ENCODE measurements around the gene PRRT4. TPM values are rescaled to one million over a fixed set of nuclear protein-coding genes. Genes with fewer than 3 reads are reported as not detected.
A peak's percentile ranks its signal among the peaks of the same experiment; 100 is the strongest.

PRRT4 gene
- total and polyA plus RNA-seq, 2 of the 13 experiments (the other 11 are each of a cell fraction or from before 2014, with no cell fraction given) = not detected

- TF ChIP-seq DMAP1 (CRISPR knock-in tag; IDR thresholded peaks at IDR 0.05) (no peak), ZNF616 (CRISPR knock-in tag; IDR thresholded peaks at IDR 0.05; ENCODE audit: low read depth) (no peak)
Measured at GRCh38 chr7:128392446-128393327, 31.2 kb upstream of the PRRT4 start (continued).

GRCh38 chr7:128391805-128392204 lies 30.3 kb upstream of the PRRT4 start:
- 100% methylated on average over 2 of the region's 7 CpGs for WGBS (ENCODE audit: low lambda C conversion rate)
- FAIRE-seq (no peak), DNase-seq (ENCODE audit: low spot score) (no peak), ATAC-seq (no peak)
- ChIA-PET POLR2A (interaction anchor here (0.7 to 1.0 kb wide), 2 partner anchors 42 to 48 kb away, joined by 3 to 4 read pairs; partner anchors contain the start of gene RBM28), CTCF (ENCODE audit: low intra/inter-chr PET ratio, low total read pairs) (no interaction called here)
- Histone ChIP-seq H4K20me1 (ENCODE audit: insufficient read depth, low read length) (no peaks in the 10 kb centered on the region), H3K27me3 (ENCODE audit: control insufficient read depth in 1 of 2, insufficient read depth in 2 of 2, low read length in 2 of 2) (0 out of 5 replicates have a peak, but pooled peaks cover 1 to 5% of the 10 kb centered on the region in 2 experiments), H2AFZ (ENCODE audit: low read length) (no peak overlapping the region), H3K36me3 (replicated peaks in 1 of 2; ENCODE audit: control insufficient read depth in 1 of 2, insufficient read depth in 2 of 2, low read length in 2 of 2) (peaks cover 5 to 6% of the 10 kb centered on the region in 2 experiments; a peak in 3 of 5 replicates), H3K4me1 (ENCODE audit: insufficient read depth, low read length) (peaks cover 7% of the 10 kb centered on the region; the same call in 1 of the 2 replicates), H3K9me3 (ENCODE audit: low read length) (no peaks in the 10 kb centered on the region), H3K4me3 (replicated peaks in 1 of 3; ENCODE audit: insufficient read depth in 1 of 3, low read depth in 2 of 3, low read length in 3 of 3) (no peak overlapping the region), H3K79me2 (ENCODE audit: insufficient read depth, low read length) (no peaks in the 10 kb centered on the region), H3K9ac (ENCODE audit: insufficient read depth, low read depth, low read length) (no peak overlapping the region), H3K27ac (ENCODE audit: extremely low read length, insufficient read depth, low read length) (no peak overlapping the region), H3K4me2 (ENCODE audit: low read depth, low read length) (no peak overlapping the region)
- BruUV-seq (replicated peaks) = no TSS peak
- TF ChIP-seq AGO2 (optimal IDR thresholded peaks at IDR 0.05; ENCODE audit: low read depth, low read length) (peak; percentile 31), FUBP1 (CRISPR knock-in tag; IDR thresholded peaks at IDR 0.05; ENCODE audit: borderline replicate concordance) (no peak)
- intact Hi-C loops (cut with micrococcal nuclease; ENCODE audit: unreplicated experiment) (no loop called here), in situ Hi-C loops (cut with HindIII; ENCODE audit: extremely low pct_ligation_motif_present, low pct_unique_long_range_greater_than_20kb) (no loop called here)

All from HepG2 (cell line).